GDM1 (cell line): ENCODE data around the gene ZNF385D.

Source experiments
- DNase-seq: peaks from one replicate; lab custom pipeline; 2025; lab: John Stamatoyannopoulos, UW

ZNF385D gene

GRCh38 chr3:21449738-21450137, 301.3 kb downstream of the ZNF385D start:
- DNase-seq, result no peak

DNA sequence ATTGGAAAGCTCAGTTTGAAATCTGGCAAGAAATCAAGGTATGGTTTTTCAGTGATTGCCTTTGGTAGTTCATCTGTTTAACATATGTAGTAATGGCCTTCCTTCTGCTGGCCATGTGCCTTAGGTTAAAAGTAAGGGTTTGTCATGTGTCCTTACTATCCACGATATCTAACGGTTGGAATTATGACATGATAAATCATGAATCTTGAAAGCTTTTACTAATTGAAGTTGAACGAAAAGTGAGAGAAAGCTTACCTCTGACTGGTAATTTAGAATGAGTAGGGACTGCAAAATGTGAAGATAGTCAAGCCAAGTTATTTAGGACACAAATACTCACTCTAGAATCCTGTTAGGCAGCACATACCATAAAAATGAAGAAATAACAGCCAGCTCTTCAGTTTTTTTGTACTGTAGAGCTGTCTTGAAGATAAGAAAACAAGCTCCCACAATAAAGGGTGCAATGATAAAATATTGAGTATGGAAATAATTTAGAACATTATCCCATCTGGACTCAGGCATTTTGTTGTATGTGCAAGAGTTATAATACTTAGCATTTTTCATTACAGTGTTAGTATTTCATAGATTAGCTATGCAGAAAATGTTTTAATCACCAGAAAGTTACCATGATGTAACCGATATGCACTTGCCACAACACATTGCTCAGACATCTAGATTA, 303.4 kb downstream of the ZNF385D start:
- DNase-seq, result no peak

DNA sequence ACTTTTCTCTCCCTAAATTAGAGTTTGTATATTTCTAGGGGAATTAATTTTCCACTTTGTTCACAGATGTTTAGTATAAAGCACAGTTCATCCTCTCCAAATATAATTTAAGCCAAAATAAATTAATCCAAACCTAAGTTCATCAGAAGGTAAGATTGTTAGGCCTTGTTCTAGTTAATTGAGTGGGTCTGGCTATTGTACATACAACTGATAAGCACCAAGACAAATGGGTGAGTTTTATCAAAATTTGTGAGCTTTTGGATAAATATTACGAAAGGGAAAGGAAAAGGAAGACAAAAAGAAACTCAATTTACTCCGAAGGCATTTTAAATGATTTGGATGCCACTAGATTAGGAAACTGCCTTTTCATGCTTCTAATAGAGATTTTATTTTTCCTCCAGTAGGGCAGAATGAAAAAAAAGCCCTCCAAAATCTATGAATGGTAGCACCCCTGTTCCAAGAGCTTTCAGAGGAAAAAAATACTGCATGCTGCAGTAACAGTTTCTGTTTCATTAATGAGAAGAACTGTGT, 304.0 kb downstream of the ZNF385D start:
- DNase-seq, result no peak

DNA sequence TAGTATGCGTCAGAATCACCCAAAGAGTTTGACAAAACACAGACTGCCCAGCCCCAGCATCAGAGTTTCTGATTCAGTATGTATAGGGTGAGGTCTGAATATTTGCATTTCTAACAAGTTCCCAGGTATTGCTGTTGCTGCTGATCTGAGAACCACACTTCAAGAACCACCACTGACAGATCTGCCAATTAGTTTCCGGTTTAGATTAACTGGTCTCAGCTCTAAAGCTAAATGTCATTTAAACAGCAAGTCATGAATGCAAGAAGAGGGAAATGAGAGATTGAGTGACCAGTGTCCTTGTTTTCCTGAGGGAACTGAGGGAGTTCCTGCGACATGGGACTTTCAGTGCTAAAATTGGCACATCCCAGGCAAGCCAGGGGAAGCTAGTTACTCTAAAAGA, 305.0 kb downstream of the ZNF385D start:
- no peak for DNase-seq

- DNase-seq, result no peak
These were observed 309.2 kb downstream of the ZNF385D start for GRCh38 chr3:21441821-21442220.

- DNase-seq, result no peak
These were observed 314.2 kb downstream of the ZNF385D start for GRCh38 chr3:21436835-21437234.

DNA sequence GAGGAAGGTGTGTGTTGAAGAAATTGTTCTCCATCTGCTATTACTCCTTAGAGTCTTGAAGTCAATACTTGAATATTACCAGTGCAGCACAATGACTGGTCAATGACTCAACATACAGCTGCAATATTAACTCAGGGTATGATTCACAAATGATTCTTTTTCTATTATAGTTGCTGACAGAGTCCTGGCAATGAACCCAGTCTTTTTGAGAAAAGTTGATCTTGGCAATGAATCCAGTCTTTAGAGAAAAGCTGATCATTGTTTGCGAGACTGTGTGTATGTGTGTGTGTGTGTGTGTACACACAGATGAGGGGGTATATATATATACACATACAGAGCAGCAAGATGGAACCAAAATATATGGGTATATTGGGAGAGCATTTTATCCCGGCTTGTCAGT, 315.1 kb downstream of the ZNF385D start:
- DNase-seq, result no peak

GRCh38 chr3:21434310-21434709, 316.7 kb downstream of the ZNF385D start:
- no peak for DNase-seq

DNA sequence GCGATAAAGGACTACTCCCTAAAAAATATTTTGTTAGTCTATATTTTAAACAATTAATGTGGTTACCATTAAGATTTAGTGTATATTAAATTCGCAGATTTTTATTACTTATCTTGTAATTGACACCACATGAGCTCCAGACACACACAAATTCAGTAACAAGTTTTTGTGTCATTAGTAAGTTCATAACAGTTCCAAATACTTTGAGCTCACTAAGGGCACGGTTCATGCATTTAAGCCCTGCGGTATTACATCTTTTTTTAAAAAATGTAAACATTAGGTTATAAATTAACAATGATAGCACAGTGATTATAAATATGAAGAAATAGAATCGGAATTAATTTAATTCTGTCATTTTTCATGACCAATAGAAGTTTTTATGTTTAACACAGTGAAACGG, 317.3 kb downstream of the ZNF385D start:
- no peak for DNase-seq

GRCh38 chr3:21426920-21427319, 324.1 kb downstream of the ZNF385D start:
- DNase-seq, result no peak

DNA sequence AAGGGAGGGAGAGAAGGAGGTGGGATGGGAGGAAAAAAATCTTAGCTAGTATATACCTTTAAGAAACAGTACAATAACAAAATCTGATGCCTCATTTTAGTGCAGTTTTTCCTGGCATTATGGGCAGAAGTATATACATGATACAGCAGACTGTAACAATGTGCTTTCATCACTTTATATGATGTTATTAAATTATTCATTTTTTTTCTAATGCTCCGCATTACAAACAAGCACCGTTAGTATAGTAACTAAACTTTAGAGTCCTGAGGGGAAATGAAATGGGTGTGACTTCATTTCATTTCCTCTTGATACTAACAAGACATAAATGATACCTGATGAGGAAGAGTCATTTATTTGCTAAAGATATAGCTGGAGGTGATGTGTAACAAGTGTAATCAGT, 325.3 kb downstream of the ZNF385D start:
- no peak for DNase-seq

DNA sequence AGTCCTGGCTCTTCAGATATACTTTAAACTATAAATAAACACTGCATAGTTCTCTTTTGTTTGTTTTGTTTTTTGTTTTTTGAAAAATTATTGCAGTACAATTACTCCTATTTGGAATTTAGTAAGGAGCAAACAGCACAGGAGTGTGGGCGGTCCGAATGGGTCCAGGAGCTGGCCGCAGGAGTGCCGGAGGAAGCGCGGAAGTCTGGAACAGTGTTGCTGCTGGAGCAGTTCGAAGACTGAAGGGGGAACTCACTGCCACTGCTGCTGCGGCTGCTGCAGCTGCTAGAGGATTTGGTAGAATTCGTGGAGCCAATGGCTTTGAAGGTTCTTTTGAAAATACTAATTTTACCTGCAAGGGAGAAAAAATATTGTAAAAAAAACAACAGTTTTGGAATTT, 329.9 kb downstream of the ZNF385D start:
- DNase-seq, result no peak

- DNase-seq, result no peak
These were observed 333.0 kb downstream of the ZNF385D start for GRCh38 chr3:21417991-21418390.

DNA sequence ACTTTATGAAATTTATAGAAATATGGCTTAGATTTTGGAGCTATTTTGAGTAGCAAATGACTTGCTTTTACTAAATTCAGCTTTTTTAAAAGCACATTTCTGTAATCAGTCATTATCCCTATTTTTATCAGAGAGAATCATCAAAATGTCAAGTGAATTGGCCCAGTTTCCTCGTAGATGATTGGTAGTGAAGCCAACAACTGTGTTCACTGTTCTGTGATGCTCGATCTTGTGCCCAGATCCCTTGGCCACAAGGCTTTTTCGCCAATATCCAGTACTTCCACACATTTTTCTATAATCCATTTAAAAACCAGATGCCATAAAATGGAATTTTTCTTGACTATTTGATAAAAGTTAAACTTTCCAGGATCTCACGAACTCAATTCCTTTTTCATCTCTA, 336.5 kb downstream of the ZNF385D start:
- DNase-seq, result no peak

- DNase-seq, result no peak
These were observed 340.0 kb downstream of the ZNF385D start for GRCh38 chr3:21411058-21411457.

DNA sequence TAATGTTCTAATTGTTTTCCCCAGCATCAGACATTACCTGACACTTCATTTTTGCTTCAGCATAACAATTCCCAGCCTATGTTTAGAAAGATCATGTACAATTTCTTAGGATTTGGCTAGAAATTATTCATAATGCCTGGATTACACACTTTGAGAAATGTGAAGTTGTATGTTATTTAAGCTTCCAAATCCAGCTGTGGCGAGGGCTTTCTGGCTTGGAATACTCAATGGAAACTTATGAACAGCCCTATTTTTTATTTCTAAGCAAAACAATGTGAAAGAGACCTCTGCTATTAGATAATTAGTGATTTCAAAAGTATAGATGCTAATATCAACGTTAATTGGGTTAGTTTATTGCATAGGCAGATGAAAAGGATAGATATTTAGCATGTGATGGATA, 341.6 kb downstream of the ZNF385D start:
- no peak for DNase-seq

- DNase-seq, result no peak
These were observed 343.3 kb downstream of the ZNF385D start for GRCh38 chr3:21407743-21408142.

GRCh38 chr3:21405671-21406667, 345.0 kb downstream of the ZNF385D start:
- no peak for DNase-seq

- DNase-seq, result no peak
These were observed 352.5 kb downstream of the ZNF385D start for GRCh38 chr3:21398461-21398860.

- DNase-seq, result no peak
These were observed 357.2 kb downstream of the ZNF385D start for GRCh38 chr3:21393683-21394311.

DNA sequence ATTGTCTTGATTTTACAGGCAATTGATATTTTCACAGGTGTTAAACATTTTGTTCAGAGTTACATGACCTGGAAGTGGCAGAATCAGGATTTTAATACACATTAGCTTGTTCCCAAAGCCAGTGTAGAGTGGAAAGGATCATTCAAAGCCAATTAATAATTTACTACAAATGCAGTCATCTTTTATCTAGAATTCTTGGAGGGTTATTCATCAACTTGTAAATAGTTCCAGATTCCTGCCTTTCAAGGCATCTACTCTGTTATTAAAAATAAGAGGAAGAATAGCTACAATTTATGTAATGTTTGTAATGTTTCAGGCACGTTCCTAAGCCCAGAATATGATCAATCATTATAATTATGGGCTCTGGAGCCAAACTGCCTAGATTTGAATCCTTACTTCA, 358.5 kb downstream of the ZNF385D start:
- DNase-seq, result no peak

GRCh38 chr3:21390856-21391255, 360.2 kb downstream of the ZNF385D start:
- DNase-seq, result no peak

DNA sequence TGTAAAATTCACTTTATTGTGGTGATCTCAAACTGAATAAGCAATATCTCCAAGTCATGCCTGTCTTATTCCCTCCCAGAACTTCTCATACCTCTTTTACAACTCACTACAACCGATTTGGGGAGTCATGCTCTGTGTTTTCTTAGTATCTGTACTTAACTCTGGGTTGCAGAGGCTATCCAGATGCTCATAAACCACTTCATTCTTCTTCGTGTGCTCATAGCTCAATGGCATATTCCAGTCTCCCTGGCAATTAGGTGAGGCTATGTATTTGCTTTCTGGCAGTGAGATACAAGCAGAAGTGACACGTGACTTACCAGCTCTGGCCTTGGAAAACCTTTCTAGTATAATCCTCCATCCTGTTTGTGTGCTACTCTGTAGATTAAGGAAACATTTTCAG, 360.9 kb downstream of the ZNF385D start:
- no peak for DNase-seq
